Lower leg skin (tissue), 4 donors: ENCODE results near the gene DGUOK. TPM values are rescaled to one million over a fixed set of nuclear protein-coding genes. Genes with fewer than 3 reads are reported as not detected.

Experiments used
- DNase-seq, 2 donors: peaks; one replicate each; pipeline ENCODE4 v3.0.0-alpha.2; 2019; ENCODE audit warnings: low spot score in 2 of 2
- H3K4me3 ChIP-seq: fragments of 200-600 bp; sonication (generic); 2 replicates; pipeline ENCODE4 v1.5.1; 2017; ENCODE audit warnings: mild to moderate bottlenecking, low read depth; ENCODE audit not compliant: poor library complexity, severe bottlenecking
- CTCF ChIP-seq, 3 donors: fragments of 450-650 bp; IDR thresholded peaks; one replicate each; pipeline ENCODE4 v1.5.1; 2016; ENCODE audit warnings: antibody characterized with exemption in 3 of 3, mild to moderate bottlenecking in 3 of 3, moderate library complexity in 2 of 3
- POLR2A ChIP-seq, 2 donors: fragments of 450-650 bp; IDR thresholded peaks; one replicate each; pipeline ENCODE4 v1.6.1; 2016 to 2017; ENCODE audit warnings: antibody characterized with exemption in 2 of 2, mild to moderate bottlenecking in 1 of 2, moderate library complexity in 1 of 2
- WGBS, 2 donors: methylation state at CpG; one replicate each; pipeline ENCODE4 v1.1.5; 2018; 5-methylcytosine and 5-hydroxymethylcytosine counted together
- intact Hi-C: fragments of 100-400 bp; cut with DNase I; formaldehyde crosslinking; loops from one replicate; pipeline ENCODE4 v1.15.0; 2023; ENCODE audit warnings: low total_unique reads
- total RNA-seq, 4 donors: library from RNA; depleted of rRNA; stranded (reverse); fragments of >200 nt; gene quantifications; one replicate each; pipeline ENCODE4 v1.1.0, GENCODE V29; 2016

Gene DGUOK
- total RNA-seq, 4 donors from 2014 or later: 34.4 to 73.2 (median 48.0) TPM

GRCh38 chr2:73888388-73888787 is 38.3 kb upstream of the DGUOK start:
- WGBS, 2 donors: 75 to 82% methylated on average over 2 of the region's 2 CpGs

GRCh38 chr2:73889206-73889605 is 37.5 kb upstream of the DGUOK start:
- H3K4me3 ChIP-seq: no peak overlapping the region
- DNase-seq: no peak
- intact Hi-C loops: no loop called here
- 57 to 73% methylated on average over 5 of the region's 5 CpGs for WGBS, 2 donors
- TF ChIP-seq POLR2A (IDR thresholded peaks at IDR 0.05) (no peak), CTCF (IDR thresholded peaks at IDR 0.05) (no peak)

More at GRCh38 chr2:73888388-73888787, 38.3 kb upstream of the DGUOK start:
- no peak for DNase-seq
- TF ChIP-seq CTCF (IDR thresholded peaks at IDR 0.05) (no peak), POLR2A (IDR thresholded peaks at IDR 0.05) (no peak)
- H3K4me3 ChIP-seq: no peak overlapping the region
- intact Hi-C loops: no loop called here

- peak in 1 of 2 donors; percentile 59 for DNase-seq
- no peak overlapping the region for H3K4me3 ChIP-seq
- TF ChIP-seq CTCF (IDR thresholded peaks at IDR 0.05) (no peak), POLR2A (IDR thresholded peaks at IDR 0.05) (no peak)
- 82 to 83% methylated on average over 9 of the region's 9 CpGs for WGBS, 2 donors
- intact Hi-C loops: no loop called here
These were observed 36.2 kb upstream of the DGUOK start for GRCh38 chr2:73890301-73891092.

GRCh38 chr2:73891276-73891901 is 35.3 kb upstream of the DGUOK start:
- intact Hi-C loops: no loop called here
- peak in 1 of 2 donors; percentile 46 for DNase-seq
- 93 to 96% methylated on average over 5 of the region's 5 CpGs for WGBS, 2 donors
- TF ChIP-seq CTCF (IDR thresholded peaks at IDR 0.05): no peak
- no peak for TF ChIP-seq POLR2A (IDR thresholded peaks at IDR 0.05)
- no peak overlapping the region for H3K4me3 ChIP-seq

GRCh38 chr2:73892631-73893329 is 33.9 kb upstream of the DGUOK start, which contains the start of gene ACTG2:
Gene ACTG2 (plus strand): TSS chr2:73893008. CDS start chr2:73901312, 8,304 bp downstream.
- WGBS, 2 donors: 78 to 85% methylated on average over 14 to 15 of the region's 15 CpGs
- H3K4me3 ChIP-seq: no peak within 1 kb of the TSS
- peak in 1 of 2 donors; percentile 72 for DNase-seq
- TF ChIP-seq POLR2A (IDR thresholded peaks at IDR 0.05) (no peak), CTCF (IDR thresholded peaks at IDR 0.05) (no peak)
- intact Hi-C loops: no loop called here
